Right ventricle myocardium inferior (tissue), 1 donor: Measurements from ENCODE around the gene DLG2. TPM values are rescaled to one million over a fixed set of nuclear protein-coding genes. Genes with fewer than 3 reads are reported as not detected.

Source experiments
- ATAC-seq: fragments of 200-7000 bp; cut with Tn5 transposase; one replicate; pipeline ENCODE4 v1.9.1; 2020; ENCODE audit warnings: mild to moderate bottlenecking, moderate library complexity
- DNase-seq: peaks from one replicate; pipeline ENCODE4 v3.0.0; 2021; ENCODE audit errors: missing footprints
- intact Hi-C: fragments of 100-400 bp; cut with DNase I; formaldehyde crosslinking; loops from one replicate; pipeline ENCODE4 v1.11.0; 2022
- total RNA-seq: library from RNA; stranded (reverse); fragmentation: NEBNext Ultra II Directional; extraction: Animal tissue kit (Norgen Biotek cat#: 25700); gene quantifications from one replicate; pipeline ENCODE4 v1.2.1, GENCODE V29; 2021
- donor health status: DM: no; HTN: yes; CAD: no; lungs with severe emphysema.

Gene DLG2
- total RNA-seq, 1 donor from 2014 or later: 5.7 TPM

DNA sequence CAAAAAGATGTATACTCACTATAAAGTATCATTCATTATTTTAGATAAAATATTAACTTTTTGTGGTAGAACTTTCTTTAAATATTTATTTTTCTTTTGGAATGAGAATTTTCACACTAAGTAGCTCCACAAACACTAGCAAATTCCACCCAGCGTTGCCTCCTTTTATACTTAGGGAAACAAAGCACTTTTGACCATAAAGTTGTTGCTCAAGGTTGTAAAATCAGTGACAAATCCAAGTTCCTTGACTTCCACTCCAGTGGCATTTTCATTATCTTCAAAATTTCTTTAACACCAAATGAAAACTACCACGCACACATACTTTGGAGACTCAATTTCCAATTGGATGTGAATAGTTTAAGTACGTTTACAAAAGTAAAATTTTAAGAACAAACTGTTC lies 431.2 kb downstream of the DLG2 start:
- intact Hi-C loops: no loop called here
- ATAC-seq: no peak
- DNase-seq: no peak

DNA sequence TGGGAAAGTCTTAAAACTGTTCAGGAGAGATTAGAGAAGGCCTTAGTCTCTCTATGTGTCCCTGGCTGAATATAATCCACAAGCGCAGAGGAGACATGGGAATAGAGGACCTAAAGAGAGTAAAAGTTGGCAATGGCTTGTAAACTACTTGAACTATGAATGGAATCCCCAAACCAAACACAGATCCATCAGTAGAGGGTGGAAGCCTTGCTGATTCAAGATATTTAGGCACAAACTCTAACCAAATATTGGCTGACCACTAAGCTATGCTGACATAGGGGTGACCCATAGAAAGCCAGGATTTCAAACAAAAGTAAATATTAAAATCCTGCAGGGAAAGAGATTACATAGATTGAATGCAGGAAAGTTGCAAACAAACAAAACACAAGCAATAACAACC lies 439.2 kb downstream of the DLG2 start:
- intact Hi-C loops: no loop called here
- no peak for ATAC-seq
- DNase-seq: no peak

DNA sequence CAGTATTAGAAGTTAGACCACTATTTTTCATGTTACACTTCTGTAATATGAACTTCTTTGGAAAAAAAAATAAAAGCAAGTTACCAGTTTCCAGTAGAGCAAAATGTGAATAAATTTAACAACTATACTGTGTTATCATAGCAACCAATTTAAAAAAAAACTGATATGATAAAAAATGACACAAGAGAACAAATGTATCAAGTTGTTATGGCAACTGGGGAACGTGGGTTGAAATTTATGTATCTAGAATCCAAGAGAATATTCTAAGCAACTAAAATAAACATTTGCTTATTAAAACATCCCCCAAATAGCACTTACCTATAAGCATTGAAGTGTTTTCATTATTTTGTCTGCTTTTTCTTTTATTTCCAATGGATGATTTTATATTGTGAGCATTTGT lies 442.4 kb downstream of the DLG2 start:
- DNase-seq: no peak
- intact Hi-C loops: no loop called here
- no peak for ATAC-seq

DNA sequence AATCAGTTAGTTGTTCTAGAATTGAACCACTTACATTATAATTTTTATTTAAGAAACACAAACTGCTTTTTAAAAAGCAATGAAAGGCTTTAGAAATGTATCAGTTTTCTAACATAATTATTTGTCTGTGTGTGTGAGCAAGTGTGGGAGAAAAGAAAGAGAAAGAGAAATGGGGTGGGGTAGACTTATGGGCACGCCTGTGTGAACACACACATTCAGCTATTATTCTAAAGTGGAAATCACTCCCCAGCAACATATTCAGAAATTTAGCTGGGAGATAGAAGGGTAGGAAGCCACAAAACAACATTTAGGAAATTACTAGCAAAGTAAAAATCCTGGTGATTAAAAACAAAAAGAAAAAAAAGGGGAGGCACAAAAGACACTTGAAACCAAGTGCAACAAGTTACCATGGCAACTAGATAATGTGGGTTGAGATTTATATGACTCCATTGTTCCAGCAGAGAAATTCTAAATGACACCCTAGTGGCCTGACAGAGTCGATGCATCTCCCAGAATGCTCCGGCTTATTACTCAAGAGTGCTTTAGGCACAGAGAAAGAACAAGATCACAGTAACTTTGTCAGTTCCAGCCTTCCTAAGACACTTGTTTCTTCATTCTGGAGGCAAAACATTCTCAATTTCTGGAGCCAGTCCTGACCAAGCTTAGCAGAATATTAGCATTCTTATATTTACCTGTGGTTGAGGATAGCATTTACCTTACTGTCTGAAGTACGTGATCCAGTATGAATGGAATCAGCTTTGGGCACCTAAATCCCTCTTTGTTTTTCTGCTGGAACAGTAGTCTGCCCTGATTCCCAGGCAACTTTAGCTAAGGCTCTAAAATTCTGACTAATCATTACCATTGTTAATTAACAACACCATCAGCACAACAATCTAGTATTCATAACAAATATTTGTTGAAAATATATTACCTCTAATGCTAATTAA lies 444.4 kb downstream of the DLG2 start:
- no peak for DNase-seq
- ATAC-seq: no peak
- intact Hi-C loops: no loop called here

DNA sequence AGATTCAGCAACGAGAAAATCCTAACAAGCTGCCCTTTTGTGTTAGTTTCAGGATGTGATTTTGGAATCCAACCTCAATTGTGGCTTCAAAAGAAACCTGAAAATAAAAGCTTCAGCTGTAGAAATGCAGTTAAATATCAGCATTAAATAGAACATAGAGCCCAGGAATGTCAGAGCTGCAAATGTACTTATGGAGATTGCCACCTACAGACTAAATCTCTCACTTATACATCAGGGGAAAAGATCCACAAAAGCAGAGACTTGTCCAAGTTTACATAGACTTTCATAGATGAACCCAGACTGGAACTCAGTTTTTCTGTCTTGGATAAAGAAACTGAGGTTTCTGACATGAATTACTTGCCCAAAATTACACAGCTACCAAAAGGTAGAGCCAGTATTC lies 446.6 kb downstream of the DLG2 start:
- intact Hi-C loops: no loop called here
- no peak for ATAC-seq
- DNase-seq: no peak

DNA sequence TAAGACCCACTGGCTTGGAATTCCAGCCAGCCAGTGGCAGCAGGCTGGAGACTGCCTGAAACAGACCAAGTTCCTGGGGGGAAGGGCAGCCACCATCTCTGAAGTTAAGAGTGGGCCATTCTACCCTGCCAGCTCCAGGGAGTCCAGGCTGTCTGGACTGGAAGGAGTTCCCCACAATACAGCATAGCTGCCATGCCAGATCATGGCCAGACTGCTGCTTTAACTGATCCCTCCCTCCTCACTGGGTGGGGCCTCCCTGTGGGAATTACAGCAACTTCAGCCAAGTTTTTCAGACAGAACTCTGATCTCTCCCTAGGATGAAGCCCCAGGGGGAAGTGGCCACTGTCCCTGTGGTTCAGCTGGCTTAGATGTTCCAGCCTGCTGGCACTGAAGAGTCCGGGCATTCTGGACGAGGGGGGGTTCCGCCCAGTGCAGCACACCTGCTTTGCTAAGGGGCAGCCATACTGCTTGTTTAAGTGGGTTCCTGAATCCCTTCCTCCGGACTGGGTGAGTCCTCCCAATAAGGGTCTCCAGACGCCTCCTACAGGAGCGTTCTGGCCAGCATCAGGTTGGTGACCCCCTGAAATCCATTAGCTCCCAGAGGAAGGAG lies 455.4 kb downstream of the DLG2 start:
- no peak for DNase-seq
- intact Hi-C loops: no loop called here
- ATAC-seq: no peak

DNA sequence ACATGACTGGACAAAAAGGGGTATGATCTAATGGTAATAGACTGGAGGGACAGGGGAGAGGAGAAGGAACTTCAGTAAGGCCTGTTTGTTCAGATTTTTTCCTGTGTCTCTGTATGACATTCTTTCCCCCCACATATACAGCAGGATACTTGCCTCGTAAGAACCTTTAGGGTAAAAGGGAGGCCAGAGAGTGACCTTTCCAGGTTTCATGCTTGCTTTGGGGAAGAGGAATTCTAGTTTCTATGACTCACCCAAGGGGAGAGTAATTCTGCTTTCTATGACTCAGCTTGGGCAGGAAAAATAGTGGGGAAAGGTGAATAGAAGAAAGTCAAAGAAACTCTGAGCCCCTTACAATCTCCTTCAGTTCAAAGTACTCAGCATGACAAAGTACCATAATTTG lies 457.0 kb downstream of the DLG2 start:
- no peak for ATAC-seq
- intact Hi-C loops: no loop called here
- no peak for DNase-seq

DNA sequence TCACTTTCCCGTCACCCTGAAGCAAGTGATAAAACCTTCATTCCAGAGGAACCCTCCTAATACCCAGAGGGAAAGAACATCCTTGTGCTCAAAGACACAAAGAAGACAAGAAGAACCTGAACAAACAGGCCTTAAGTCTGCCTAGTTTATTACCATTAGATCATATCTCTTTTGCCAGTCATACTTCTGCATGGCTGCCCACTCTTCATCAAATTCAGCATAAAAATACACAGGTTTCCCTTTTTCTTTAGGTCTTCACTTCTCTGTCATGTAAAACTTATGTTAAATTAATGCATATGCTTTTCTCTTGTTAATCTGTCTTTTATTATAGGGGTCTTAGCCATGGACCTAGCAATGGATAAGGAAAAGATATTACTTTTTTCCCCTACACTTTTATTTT lies 459.7 kb downstream of the DLG2 start:
- no peak for DNase-seq
- intact Hi-C loops: no loop called here
- ATAC-seq: no peak

DNA sequence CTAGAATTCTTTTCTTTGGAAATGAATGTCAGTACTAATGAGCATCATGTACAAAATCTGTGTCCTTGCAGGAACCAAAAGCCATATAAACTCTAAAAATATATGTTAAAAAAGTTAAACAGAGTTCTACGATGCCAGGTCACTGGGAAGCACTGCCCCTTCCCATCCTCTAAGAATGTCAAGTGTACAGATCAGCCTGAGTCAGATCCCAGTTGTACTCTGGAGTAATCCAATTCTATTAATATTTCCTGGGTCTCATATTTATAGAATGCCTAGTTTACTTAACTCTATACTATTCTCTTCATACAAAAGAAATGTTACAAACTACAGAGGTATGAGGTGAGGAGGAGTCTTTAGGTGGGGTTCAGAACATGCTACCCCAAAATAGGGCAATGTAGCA lies 460.1 kb downstream of the DLG2 start:
- no peak for DNase-seq
- ATAC-seq: no peak
- intact Hi-C loops: no loop called here

DNA sequence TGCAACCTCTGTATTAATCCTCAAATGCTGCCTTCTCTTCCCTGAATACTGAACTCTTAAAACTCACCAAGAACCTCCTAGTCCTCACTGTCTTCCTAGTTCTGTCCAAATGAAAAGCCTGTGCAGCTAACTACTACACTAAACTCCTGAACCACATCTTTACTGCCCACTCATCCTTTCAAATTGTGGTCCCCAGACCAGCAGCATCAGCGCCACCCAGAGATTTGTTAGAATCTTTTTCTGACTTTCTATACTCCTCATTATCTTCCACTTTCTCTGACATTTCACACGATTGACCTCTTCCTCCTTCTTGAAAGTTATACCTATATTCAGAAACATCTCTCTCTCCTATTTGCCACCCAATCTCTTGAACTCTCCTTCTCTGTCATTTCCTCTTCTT lies 461.3 kb downstream of the DLG2 start:
- intact Hi-C loops: no loop called here
- ATAC-seq: no peak

DNA sequence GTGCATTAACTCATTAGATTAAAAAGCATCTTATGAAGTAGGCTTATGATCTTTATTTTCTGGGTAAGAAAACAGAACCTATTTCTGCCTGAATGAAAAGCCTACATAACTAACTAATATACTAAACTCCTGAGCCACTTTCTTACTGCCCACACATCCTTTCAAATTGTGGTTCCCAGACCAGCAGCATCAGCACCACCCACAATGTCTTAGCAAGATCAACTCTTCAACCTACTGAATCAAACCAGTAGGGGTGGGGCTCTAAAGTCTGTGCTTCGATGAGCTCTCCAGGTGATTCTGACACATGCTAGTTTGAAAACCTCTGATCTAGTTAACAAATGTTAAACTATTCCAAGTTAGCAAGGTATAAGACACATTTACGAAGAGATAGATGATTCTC lies 462.4 kb downstream of the DLG2 start:
- no peak for DNase-seq
- intact Hi-C loops: no loop called here
- ATAC-seq: no peak

More for the DNA sequence above, 461.3 kb downstream of the DLG2 start:
- no peak for DNase-seq

DNA sequence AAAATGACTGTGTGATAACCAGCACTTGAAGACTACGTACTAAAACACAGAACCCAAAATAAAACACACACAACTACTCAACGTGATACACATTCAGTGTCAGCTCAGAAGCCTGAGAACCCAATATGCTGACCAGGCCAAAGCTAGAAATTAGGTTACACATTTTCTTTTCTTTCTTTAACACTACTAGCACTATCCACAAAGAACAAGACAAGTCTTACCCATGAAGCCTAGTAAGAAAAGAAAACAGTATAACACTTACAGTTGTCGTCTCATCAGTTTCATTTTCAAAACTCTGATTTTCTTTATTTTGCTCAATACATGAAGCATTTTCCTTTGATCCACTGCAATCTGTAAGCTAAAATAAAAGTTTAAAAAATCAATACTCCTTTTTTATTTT lies 472.9 kb downstream of the DLG2 start:
- DNase-seq: no peak
- no peak for ATAC-seq
- intact Hi-C loops: no loop called here

DNA sequence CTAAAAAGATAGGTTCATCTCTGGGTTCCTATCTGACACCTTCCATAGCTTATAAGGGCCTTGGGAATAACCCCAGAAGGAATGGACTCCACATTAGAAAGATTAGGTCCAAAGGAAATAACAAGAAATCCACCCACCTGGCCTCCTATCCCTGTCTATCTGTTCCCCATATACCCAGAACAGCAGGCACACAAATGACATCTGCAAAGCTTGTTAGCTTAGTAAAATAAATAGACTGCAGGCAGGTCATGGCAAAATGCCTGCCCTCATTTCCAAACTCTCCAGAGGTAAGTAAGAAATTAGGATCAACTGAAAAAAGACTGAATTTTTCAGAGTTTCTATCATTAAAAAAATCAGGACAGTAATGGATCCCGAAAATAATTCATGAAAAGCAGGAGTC lies 489.5 kb downstream of the DLG2 start:
- ATAC-seq: no peak
- no peak for DNase-seq
- intact Hi-C loops: no loop called here

DNA sequence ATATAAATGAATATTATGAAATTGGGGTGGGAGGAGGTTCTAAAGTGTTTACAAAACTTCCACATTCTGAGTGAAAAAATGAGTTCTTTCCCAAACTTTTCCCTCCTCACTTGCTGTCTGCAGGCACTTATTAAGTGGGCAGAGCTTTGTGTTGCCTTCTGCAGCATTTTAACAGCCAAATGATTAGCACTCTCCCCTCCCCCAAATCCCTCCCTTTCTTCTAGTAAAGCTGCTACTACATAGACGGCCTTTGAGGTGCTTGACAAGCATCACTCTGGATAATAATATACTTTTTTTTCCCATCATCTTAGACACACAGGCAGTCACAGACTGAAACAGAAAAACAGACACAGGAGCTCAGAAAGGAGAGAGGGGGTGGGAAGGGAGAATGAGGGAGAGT lies 493.5 kb downstream of the DLG2 start:
- ATAC-seq (no peak), DNase-seq (no peak)
- intact Hi-C loops: no loop called here

DNA sequence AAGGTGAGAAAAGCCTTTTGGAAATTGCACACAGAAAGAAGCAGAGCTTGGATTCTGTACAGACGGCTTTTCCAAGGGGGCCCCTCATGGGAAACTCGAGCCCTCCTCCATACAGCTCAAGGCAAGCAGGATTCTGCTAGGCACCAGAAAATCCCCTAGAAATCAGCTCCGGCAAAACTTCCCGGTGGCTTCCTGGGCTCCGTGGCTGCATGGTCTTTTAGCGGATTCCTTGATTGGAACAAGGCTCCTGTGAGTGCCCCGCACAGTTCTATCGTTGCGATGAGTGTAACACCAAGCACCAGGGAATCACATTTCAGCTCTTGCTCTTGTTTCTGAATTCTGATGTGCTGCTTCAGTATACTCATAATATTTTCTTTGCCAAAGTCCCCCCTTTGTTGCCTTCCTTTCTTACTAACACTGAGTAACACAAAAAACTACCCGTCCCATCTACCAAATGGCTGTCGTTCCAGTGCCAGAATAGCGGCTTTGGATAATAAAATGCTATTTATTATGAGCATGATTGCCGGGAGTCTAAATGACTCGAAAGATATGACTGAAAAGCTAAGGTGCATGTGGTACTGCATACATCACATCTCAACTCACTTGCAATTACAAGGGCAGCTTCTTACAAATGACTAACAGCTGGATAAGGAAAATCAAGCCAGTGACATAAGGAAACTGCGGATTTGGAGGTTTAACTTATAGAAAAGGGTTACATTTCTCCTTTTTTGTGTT lies 494.1 kb downstream of the DLG2 start:
- intact Hi-C loops: no loop called here
- DNase-seq: no peak
- ATAC-seq: no peak

DNA sequence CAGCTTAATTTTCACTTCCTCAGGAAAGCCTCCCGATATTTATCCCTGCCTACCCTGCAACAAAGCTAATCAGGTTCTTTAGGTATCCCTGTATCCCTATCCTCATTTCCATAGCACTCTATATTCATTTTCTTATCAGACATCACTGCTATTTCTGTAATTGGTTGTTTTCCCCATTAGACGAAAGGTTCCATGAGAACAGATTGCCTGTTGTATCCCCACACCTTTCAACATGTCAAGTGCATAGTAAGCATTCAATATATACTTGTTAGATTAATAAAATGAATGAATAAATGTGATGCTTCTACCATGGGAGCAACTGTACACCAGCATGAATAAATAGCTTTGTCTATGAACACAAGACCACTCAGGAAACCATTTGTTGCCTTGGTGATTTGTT lies 499.8 kb downstream of the DLG2 start:
- intact Hi-C loops: no loop called here

DNA sequence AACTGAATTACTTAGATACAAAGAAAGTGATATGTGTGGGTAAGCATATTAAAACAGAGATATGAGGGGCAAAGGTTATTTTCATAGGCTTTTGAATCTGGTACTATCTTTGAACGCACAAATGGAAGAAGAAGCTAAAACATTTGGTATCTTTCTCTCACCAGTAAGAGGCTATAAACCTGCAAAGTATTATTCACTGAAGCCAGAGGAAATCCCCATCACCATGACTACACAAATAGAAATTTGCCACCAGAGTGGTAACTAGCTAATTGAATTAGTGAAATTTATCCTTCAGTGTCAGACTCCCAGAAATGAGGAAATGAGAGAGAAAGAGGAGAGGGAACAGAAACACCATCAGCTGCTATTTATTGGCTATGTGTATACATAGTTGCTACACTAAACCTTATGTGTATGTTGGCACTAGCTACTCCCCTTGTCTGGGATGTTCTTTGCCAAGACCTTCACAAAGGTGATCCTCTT lies 503.4 kb downstream of the DLG2 start:
- ATAC-seq: no peak
- intact Hi-C loops: no loop called here

More for the DNA sequence above, 499.8 kb downstream of the DLG2 start:
- ATAC-seq (no peak), DNase-seq (no peak)

DNA sequence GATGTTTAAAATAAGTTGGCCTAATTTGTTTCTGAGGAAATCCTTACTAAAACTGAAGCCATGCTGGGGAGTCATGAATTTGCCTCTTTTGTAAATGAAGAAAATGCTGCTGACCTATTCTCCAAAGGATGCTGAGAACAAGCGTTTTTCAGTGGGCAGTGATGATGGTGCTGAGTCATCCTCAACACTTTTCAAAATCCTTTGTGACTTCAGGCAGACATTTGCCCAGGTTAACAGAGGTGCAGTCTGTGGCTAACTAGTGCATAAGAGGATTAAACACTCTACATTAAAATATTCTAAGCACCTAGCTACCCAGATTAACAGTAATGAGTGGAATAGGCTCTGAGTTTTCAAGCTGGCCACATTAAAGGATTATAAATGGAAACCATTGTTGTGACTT lies 509.0 kb downstream of the DLG2 start:
- no peak for ATAC-seq
- intact Hi-C loops: no loop called here
- DNase-seq: no peak

More for the DNA sequence above, 503.4 kb downstream of the DLG2 start:
- no peak for DNase-seq

DNA sequence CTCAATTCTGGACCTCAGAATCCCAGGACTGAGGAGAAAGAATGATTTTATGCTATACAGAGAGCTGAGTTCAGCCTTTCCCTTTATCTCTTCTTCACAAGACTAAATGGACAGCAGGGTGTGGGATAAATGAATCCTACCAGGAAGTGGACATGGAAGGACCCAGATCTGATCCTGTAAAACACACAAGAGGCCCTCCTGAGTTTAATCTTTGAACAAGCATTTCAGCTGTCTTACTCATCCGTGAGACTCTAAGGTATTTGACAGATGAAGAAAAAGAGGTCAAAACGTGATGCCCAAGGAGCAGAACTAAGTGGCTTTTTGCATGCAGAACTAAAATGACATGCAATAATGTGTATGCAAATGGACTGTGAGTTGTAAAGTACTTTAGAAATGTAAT lies 511.3 kb downstream of the DLG2 start:
- intact Hi-C loops: no loop called here
- ATAC-seq (no peak), DNase-seq (no peak)

DNA sequence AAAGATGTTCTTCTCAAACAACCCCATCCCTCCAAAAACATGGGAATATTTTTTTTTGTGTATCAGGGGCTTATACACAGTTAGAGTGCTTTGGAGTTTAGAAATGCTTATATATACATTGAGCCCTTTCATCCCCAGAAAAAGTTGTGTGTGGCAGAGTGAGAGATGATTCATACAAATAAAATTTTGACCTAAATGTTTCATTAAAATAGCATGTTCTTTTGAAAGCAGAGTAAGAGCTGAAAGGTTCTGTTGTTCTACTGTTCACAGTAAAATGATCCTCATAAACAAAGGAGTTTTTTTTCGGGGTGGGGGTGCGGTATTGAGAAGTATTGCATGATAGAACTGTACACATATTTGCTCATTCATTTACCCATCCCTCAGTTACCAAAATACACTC lies 512.4 kb downstream of the DLG2 start:
- intact Hi-C loops: no loop called here
- no peak for ATAC-seq
- DNase-seq: no peak
